Measurements from ENCODE around the gene AP1G1. TPM values are rescaled to one million over a fixed set of nuclear protein-coding genes. Genes with fewer than 3 reads are reported as not detected.

The AP1G1 gene
- total RNA-seq, 1 donor from 2014 or later = 72.7 TPM

- no peaks in the 10 kb centered on the region for H3K27me3 Mint-ChIP-seq (ENCODE audit: unreplicated experiment)
- peaks cover 33% of the 10 kb centered on the region for H3K36me3 Mint-ChIP-seq (ENCODE audit: unreplicated experiment)
- DNase-seq (ENCODE audit: extremely low spot score, unreplicated experiment) = no peak
- no peaks in the 10 kb centered on the region for H3K9me3 Mint-ChIP-seq (ENCODE audit: unreplicated experiment)
- no peak for TF ChIP-seq CTCF (IDR thresholded peaks at IDR 0.05)
- peaks cover 2% of the 10 kb centered on the region for H3K4me1 Mint-ChIP-seq (ENCODE audit: unreplicated experiment)
- H3K27ac Mint-ChIP-seq (ENCODE audit: unreplicated experiment) = no peak overlapping the region
- no peak overlapping the region for H3K4me3 Mint-ChIP-seq (ENCODE audit: unreplicated experiment)
Measured at GRCh38 chr16:71852561-71852960, 43.9 kb upstream of the AP1G1 start.

- peaks cover 6% of the 10 kb centered on the region for H3K4me1 Mint-ChIP-seq (ENCODE audit: unreplicated experiment)
- peaks cover 33% of the 10 kb centered on the region for H3K36me3 Mint-ChIP-seq (ENCODE audit: unreplicated experiment)
- no peak overlapping the region for H3K27ac Mint-ChIP-seq (ENCODE audit: unreplicated experiment)
- H3K4me3 Mint-ChIP-seq (ENCODE audit: unreplicated experiment) = no peak overlapping the region
- no peaks in the 10 kb centered on the region for H3K27me3 Mint-ChIP-seq (ENCODE audit: unreplicated experiment)
- H3K9me3 Mint-ChIP-seq (ENCODE audit: unreplicated experiment) = no peaks in the 10 kb centered on the region
- no peak for DNase-seq (ENCODE audit: extremely low spot score, unreplicated experiment)
- no peak for TF ChIP-seq CTCF (IDR thresholded peaks at IDR 0.05)
Measured at GRCh38 chr16:71852158-71852557, 43.5 kb upstream of the AP1G1 start.

- H3K27ac Mint-ChIP-seq (ENCODE audit: unreplicated experiment) = no peak overlapping the region
- H3K27me3 Mint-ChIP-seq (ENCODE audit: unreplicated experiment) = no peaks in the 10 kb centered on the region
Measured at GRCh38 chr16:71851746-71852145, 43.1 kb upstream of the AP1G1 start.

GRCh38 chr16:71848622-71849021 lies 40.0 kb upstream of the AP1G1 start:
- Mint-ChIP-seq H3K4me1 (ENCODE audit: unreplicated experiment) (peaks cover 22% of the 10 kb centered on the region), H3K4me3 (ENCODE audit: unreplicated experiment) (no peak overlapping the region), H3K36me3 (ENCODE audit: unreplicated experiment) (peaks cover 28% of the 10 kb centered on the region), H3K9me3 (ENCODE audit: unreplicated experiment) (no peaks in the 10 kb centered on the region), H3K27ac (ENCODE audit: unreplicated experiment) (no peak overlapping the region), H3K27me3 (ENCODE audit: unreplicated experiment) (no peaks in the 10 kb centered on the region)
- DNase-seq (ENCODE audit: extremely low spot score, unreplicated experiment) = no peak
- no peak for TF ChIP-seq CTCF (IDR thresholded peaks at IDR 0.05)

More at GRCh38 chr16:71851746-71852145, 43.1 kb upstream of the AP1G1 start:
- Mint-ChIP-seq H3K9me3 (ENCODE audit: unreplicated experiment) (no peaks in the 10 kb centered on the region), H3K36me3 (ENCODE audit: unreplicated experiment) (peaks cover 33% of the 10 kb centered on the region), H3K4me1 (ENCODE audit: unreplicated experiment) (peaks cover 10% of the 10 kb centered on the region), H3K4me3 (ENCODE audit: unreplicated experiment) (no peak overlapping the region)
- DNase-seq (ENCODE audit: extremely low spot score, unreplicated experiment) = no peak
- no peak for TF ChIP-seq CTCF (IDR thresholded peaks at IDR 0.05)

- no peaks in the 10 kb centered on the region for H3K27me3 Mint-ChIP-seq (ENCODE audit: unreplicated experiment)
- TF ChIP-seq CTCF (IDR thresholded peaks at IDR 0.05) = no peak
- H3K36me3 Mint-ChIP-seq (ENCODE audit: unreplicated experiment) = peaks cover 23% of the 10 kb centered on the region
- H3K9me3 Mint-ChIP-seq (ENCODE audit: unreplicated experiment) = no peaks in the 10 kb centered on the region
- peak overlapping the region; percentile 76 for H3K27ac Mint-ChIP-seq (ENCODE audit: unreplicated experiment)
- no peak for DNase-seq (ENCODE audit: extremely low spot score, unreplicated experiment)
- peaks cover 24% of the 10 kb centered on the region for H3K4me1 Mint-ChIP-seq (ENCODE audit: unreplicated experiment)
- peak overlapping the region; percentile 90 for H3K4me3 Mint-ChIP-seq (ENCODE audit: unreplicated experiment)
Measured at GRCh38 chr16:71847096-71847495, 38.5 kb upstream of the AP1G1 start.
